A172 (cell line): ENCODE measurements around the gene KCNQ1. TPM values are rescaled to one million over a fixed set of nuclear protein-coding genes. Genes with fewer than 3 reads are reported as not detected.
"Not testable (repeated sequence)": the region's sequence is repeated elsewhere in the genome, so short reads cannot be mapped to it uniquely, and the experiment has no call there.

Source experiments
- DNase-seq: peaks from one replicate; pipeline ENCODE4 v3.0.0-alpha.2; 2015; ENCODE audit warnings: low spot score
- total RNA-seq: library from RNA; depleted of rRNA; stranded (reverse); fragments of >200 nt; shearing (Covaris generic); gene quantifications from 2 replicates; pipeline ENCODE4 v1.2.3, GENCODE V29; 2014

KCNQ1 gene
- total RNA-seq, 1 experiment from 2014 or later, result 3.5 TPM

- no peak for DNase-seq
Observed at GRCh38 chr11:2472428-2473186, 27.8 kb downstream of the KCNQ1 start.

- no peak for DNase-seq
Observed at GRCh38 chr11:2473361-2474058, 28.7 kb downstream of the KCNQ1 start.

GRCh38 chr11:2474059-2474901 is 29.5 kb downstream of the KCNQ1 start:
- no peak for DNase-seq

- DNase-seq, result no peak
Observed at GRCh38 chr11:2475136-2475918, 30.5 kb downstream of the KCNQ1 start.

- no peak for DNase-seq
Observed at GRCh38 chr11:2477254-2477653, 32.4 kb downstream of the KCNQ1 start.

GRCh38 chr11:2477936-2478335 is 33.1 kb downstream of the KCNQ1 start:
- DNase-seq, result no peak

GRCh38 chr11:2480067-2480873 is 35.5 kb downstream of the KCNQ1 start:
- not testable (repeated sequence) for DNase-seq

- DNase-seq, result no peak
Observed at GRCh38 chr11:2480874-2481220, 36.0 kb downstream of the KCNQ1 start.

GRCh38 chr11:2481253-2481652 is 36.4 kb downstream of the KCNQ1 start:
- DNase-seq, result no peak

GRCh38 chr11:2482204-2482603 is 37.4 kb downstream of the KCNQ1 start:
- no peak for DNase-seq

- DNase-seq, result no peak
Observed at GRCh38 chr11:2482745-2483144, 37.9 kb downstream of the KCNQ1 start.

GRCh38 chr11:2483426-2483825 is 38.6 kb downstream of the KCNQ1 start:
- DNase-seq, result no peak

GRCh38 chr11:2484576-2485125 is 39.8 kb downstream of the KCNQ1 start:
- no peak for DNase-seq

GRCh38 chr11:2488004-2488403 is 43.2 kb downstream of the KCNQ1 start:
- DNase-seq, result no peak

GRCh38 chr11:2489083-2489482 is 44.3 kb downstream of the KCNQ1 start:
- no peak for DNase-seq

- DNase-seq, result not testable (repeated sequence)
Observed at GRCh38 chr11:2497951-2498350, 53.1 kb downstream of the KCNQ1 start.

GRCh38 chr11:2498750-2499149 is 53.9 kb downstream of the KCNQ1 start:
- no peak for DNase-seq

GRCh38 chr11:2507212-2507901 is 62.5 kb downstream of the KCNQ1 start:
- DNase-seq, result no peak

- no peak for DNase-seq
Observed at GRCh38 chr11:2507945-2508749, 63.3 kb downstream of the KCNQ1 start.
